D341Med (cell line): ENCODE data around the gene UHRF2.
A peak's percentile ranks its signal among the peaks of the same experiment; 100 is the strongest.
"Not testable (repeated sequence)": the region's sequence is repeated elsewhere in the genome, so short reads cannot be mapped to it uniquely, and the experiment has no call there.

ENCODE experiments used
- DNase-seq: peaks from one replicate; pipeline ENCODE4 v3.0.0; 2012; ENCODE audit warnings: low spot score

The UHRF2 gene, protein sequence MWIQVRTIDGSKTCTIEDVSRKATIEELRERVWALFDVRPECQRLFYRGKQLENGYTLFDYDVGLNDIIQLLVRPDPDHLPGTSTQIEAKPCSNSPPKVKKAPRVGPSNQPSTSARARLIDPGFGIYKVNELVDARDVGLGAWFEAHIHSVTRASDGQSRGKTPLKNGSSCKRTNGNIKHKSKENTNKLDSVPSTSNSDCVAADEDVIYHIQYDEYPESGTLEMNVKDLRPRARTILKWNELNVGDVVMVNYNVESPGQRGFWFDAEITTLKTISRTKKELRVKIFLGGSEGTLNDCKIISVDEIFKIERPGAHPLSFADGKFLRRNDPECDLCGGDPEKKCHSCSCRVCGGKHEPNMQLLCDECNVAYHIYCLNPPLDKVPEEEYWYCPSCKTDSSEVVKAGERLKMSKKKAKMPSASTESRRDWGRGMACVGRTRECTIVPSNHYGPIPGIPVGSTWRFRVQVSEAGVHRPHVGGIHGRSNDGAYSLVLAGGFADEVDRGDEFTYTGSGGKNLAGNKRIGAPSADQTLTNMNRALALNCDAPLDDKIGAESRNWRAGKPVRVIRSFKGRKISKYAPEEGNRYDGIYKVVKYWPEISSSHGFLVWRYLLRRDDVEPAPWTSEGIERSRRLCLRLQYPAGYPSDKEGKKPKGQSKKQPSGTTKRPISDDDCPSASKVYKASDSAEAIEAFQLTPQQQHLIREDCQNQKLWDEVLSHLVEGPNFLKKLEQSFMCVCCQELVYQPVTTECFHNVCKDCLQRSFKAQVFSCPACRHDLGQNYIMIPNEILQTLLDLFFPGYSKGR

DNA sequence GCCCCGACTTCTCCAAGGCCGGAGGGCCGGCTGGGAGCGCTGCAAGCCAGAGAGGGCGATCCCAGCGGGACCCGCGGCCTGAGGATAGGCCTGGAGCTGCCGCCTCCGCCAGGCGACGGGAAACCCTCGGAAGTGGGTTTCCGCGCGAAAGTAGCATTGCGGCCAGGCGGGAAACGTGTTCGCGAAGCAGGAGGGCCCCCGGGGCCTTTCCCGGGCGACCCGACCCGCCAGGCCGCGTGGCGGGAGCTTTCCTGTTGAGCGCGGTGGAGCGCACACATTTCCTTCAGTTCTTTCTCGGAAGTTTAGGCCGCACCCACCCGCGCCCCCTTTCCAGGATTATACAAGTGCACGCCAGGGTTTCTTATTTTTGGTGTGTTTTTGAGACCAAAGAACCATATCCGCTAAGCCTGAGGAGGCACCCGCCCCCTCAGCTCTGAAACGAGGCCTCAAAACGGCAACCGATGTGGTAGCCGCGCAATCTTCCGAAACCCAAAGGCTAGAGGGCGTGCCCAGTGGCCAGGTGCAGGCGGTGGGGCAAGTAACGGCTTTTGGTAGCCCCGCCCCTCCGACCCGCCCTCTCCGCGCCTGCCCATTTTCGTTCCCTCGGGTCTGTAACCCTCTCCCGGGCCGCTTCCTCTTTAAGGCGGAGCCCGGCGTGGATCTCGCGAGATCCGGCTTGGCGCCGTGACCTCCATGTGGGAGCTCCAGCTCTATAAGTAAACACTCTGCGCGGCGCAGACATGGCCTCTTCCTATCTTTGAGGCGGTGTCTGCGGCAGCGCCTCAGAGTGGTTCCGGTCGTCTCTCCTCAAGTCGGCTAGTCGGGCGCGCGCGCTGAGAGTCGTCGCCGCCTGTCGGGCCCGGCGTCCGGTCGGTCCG lies at the start of gene UHRF2:
Gene UHRF2, plus strand, starts transcription at position 713 of the 878 bp plus-strand sequence. CDS start 292 bp downstream, outside the sequence.
- DNase-seq, result peak; percentile 94

GRCh38 chr9:6367128-6367890 lies 45.7 kb upstream of the UHRF2 start:
- DNase-seq, result no peak

DNA sequence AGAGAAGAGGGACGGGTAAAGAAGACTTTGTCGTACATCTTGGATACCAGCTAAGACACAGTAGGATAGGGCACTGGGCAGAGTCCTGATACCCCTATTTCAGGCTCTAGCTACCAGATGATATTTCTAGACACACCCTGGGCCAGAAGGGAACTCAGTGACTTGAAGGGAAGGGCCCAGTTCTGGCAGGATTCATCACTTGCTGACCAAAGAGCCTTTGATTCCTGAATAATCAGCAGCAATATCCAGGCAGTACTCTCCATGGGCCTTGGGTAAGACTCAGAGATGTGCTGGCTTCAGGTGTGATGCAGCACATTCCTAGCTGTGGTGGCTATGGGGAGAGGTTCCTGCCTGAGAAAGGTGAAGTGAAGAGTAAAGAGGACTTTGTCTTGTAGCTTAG lies 44.2 kb upstream of the UHRF2 start:
- DNase-seq, result no peak

DNA sequence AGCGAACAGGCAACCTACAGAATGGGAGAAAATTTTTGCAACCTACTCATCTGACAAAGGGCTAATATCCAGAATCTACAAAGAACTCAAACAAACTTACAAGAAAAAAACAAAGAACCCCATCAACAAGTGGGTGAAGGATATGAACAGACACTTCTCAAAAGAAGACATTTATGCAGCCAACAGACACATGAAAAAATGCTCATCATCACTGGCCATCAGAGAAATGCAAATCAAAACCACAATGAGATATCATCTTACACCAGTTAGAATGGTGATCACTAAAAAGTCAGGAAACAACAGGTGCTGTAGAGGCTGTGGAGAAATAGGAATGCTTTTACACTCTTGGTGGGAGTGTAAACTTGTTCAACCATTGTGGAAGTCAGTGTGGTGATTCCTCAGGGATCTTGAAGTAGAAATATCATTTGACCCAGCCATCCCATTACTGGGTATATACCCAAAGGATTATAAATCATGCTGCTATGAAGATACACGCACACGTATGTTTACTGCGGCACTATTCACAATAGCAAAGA lies 31.5 kb upstream of the UHRF2 start:
- DNase-seq, result not testable (repeated sequence)

DNA sequence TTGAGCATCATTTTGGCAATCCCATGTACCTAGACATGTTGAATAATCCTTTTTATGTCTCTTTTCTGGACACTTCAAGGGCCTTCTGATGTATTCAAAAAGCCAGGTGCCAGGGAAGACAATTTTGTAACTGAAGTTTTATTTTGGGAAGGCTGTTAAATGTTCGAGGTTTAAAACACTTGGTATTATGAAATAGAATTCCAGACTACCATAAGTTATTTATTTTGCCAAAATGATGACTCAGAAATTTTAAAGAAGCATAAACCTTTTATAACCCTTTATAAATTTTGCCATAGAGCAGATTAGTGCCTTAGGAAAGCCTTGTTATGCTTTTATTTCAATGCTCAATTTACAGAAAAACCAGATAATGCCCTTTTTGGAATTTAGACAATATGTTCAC lies 30.3 kb upstream of the UHRF2 start:
- no peak for DNase-seq

GRCh38 chr9:6383551-6384225 lies 29.3 kb upstream of the UHRF2 start:
- DNase-seq, result no peak

GRCh38 chr9:6384732-6385131 lies 28.3 kb upstream of the UHRF2 start:
- no peak for DNase-seq

DNA sequence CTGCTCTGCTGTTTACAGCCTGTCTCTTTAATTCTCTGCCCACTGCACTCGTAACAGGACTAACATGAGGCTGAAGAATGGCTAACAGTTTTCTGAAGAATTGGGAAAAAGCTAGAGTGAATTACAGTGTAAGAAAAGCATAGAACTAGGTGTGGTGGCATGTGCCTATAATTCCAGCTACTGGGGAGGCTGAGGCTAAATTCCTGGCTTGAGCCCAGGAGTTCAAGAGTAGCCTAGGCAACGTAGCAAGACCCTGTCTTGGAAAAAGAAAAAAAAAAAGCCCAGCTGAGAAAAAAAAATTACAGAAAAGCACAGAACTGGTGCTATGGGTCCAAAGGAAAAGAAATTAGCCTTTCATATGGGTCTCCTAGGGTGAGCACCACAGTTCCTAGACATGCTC lies 13.9 kb upstream of the UHRF2 start:
- DNase-seq, result no peak

GRCh38 chr9:6405371-6405770 lies 7.6 kb upstream of the UHRF2 start:
- no peak for DNase-seq

DNA sequence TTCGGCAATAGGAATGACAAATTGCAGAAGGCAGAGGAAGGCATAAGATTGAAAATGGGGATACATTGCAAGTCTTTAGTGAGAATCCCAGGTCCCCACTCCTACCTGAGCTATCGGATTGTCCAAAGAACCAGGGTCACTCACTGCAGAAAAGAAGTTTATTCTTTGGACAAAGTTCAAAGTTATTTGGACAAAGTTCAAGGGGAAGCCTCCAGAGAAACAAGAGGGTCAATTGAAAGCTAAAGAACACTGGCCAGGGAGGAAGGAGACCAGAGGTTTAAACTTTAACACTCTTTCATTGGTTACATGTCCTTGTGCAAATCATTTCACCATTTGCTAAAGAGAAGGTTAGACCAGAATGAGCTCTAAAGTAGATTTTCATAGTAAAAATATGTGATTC lies 5.2 kb upstream of the UHRF2 start:
- no peak for DNase-seq

- no peak for DNase-seq
Observed at GRCh38 chr9:6408320-6408719, 4.7 kb upstream of the UHRF2 start.

- no peak for DNase-seq
Observed at GRCh38 chr9:6409811-6410210, 3.2 kb upstream of the UHRF2 start.

DNA sequence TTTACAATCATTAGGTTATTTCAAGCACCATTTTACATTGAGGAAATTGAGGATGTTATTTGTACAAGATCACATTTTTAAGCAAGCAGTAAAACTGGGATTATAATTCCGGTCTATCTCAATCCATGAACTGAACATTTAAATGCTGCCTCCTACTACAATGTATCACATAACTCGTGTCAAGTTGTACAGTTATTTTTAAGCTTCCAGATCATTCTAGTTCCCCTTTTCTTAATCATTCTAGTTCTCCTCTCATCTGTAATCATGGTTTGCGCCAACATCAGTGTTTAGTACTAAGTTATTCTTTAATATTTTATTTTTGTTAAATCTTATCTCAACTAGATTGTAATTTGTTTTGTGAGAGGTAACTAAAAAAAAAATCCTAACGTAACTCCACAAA lies 2.4 kb upstream of the UHRF2 start:
- no peak for DNase-seq

DNA sequence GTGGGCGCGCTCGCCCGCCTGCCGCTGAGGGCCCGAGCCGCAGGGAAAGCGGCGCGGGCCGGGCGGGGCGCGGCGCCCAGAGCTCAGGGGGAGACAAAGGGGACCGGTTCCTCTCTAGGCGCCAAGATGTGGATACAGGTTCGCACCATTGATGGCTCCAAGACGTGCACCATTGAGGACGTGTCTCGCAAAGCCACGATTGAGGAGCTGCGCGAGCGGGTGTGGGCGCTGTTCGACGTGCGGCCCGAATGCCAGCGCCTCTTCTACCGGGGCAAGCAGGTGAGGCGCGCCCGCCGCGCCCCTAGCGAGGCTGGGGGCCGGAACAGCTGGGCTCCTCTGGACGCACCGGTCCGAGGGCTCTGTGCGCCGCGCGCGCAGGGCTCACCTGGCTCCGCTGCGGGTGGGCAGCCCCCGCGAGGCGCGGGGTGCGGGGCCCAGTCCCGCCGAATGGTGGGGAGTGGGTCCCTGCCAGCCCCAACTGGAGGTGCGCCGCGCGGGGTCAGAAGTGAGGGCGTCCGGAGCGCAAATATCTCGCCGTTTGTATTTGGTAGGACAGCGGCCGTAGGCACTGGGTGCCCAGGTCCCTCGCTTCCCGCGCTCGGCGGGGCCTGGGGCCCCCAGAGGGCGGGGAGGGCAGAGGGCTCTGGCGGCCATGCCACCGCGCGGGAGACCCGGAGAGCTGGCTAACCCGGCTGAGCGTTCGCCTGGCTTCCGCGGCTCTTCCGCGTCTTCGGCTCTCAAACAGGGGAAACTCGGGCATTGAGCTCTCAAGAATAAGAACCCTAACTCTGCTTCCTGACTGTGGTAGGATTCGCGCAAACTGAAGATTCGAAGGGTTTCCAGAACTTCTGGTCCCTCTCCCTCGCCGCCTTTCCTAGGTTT lies 607 bp downstream of the UHRF2 start:
- DNase-seq, result peak; percentile 70

- DNase-seq, result peak; percentile 20
Observed at GRCh38 chr9:6414247-6414641, 1.2 kb downstream of the UHRF2 start.

GRCh38 chr9:6415266-6415665 lies 2.3 kb downstream of the UHRF2 start:
- no peak for DNase-seq

DNA sequence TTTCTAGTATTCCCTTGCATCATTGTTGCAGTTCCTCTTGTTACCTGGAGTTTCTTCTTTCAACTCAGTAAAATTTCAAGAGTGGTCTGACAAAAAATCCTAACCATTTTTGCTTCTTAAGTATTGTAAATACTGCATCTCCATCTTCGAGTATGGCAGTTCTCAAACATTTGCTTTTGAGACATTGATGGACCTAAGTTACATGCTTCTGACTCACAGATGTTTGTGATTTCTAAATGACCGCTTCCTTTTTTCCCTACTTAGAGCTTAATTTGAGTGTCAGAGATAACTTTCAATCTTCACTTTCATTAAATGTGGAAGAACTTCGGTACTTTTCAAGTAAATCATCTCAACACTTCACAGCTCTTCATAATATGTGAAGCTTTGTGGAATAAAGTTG lies 4.2 kb downstream of the UHRF2 start:
- DNase-seq, result no peak

DNA sequence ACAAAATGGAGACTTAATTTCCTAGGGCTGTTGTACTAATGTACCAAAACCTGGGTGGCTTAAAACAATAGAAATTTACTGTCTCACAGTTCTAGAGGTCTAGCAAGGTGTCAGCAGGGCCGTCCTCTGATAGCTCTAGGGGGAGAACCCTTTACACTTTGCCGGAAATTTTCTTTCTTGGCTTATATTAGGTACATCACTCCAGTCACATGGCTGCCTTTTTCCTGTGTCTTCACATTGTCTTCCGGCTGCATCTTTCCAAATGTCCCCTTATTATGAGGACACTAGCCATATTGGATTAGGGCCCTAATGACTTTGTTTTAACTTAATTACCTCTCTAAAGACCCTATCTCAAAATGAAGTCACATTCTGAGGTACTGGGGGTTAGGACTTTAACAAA lies 5.8 kb downstream of the UHRF2 start:
- DNase-seq, result no peak

- no peak for DNase-seq
Observed at GRCh38 chr9:6424940-6425339, 11.9 kb downstream of the UHRF2 start.

GRCh38 chr9:6426117-6426516 lies 13.1 kb downstream of the UHRF2 start:
- no peak for DNase-seq
